Measurements from ENCODE around the gene IFT81. TPM values are rescaled to one million over a fixed set of nuclear protein-coding genes. Genes with fewer than 3 reads are reported as not detected.

Gene IFT81
- total and polyA plus RNA-seq, 11 donors = 4.3 to 9.8 (median 8.5) TPM

GRCh38 chr12:110109837-110110535, 14.2 kb upstream of the IFT81 start:
- TF ChIP-seq, protein P1, sequence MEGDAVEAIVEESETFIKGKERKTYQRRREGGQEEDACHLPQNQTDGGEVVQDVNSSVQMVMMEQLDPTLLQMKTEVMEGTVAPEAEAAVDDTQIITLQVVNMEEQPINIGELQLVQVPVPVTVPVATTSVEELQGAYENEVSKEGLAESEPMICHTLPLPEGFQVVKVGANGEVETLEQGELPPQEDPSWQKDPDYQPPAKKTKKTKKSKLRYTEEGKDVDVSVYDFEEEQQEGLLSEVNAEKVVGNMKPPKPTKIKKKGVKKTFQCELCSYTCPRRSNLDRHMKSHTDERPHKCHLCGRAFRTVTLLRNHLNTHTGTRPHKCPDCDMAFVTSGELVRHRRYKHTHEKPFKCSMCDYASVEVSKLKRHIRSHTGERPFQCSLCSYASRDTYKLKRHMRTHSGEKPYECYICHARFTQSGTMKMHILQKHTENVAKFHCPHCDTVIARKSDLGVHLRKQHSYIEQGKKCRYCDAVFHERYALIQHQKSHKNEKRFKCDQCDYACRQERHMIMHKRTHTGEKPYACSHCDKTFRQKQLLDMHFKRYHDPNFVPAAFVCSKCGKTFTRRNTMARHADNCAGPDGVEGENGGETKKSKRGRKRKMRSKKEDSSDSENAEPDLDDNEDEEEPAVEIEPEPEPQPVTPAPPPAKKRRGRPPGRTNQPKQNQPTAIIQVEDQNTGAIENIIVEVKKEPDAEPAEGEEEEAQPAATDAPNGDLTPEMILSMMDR (IDR thresholded peaks at IDR 0.05) = no peak
- TF ChIP-seq POLR2A (IDR thresholded peaks at IDR 0.05) = no peak
- ATAC-seq (no peak), DNase-seq (no peak)
- Histone ChIP-seq H3K27ac (peak overlapping the region; percentile 71 to 91 (median 80)), H3K4me3 (no peak overlapping the region), H3K36me3 (no peaks in the 10 kb centered on the region), H3K27me3 (no peaks in the 10 kb centered on the region), H3K9me3 (no peaks in the 10 kb centered on the region), H3K4me1 (peaks cover 0 to 39% (median 24%) of the 10 kb centered on the region in 12 donors)
- intact Hi-C loops (cut with DNase I) = loop anchor here in 6 of 10 donors (5.0 to 10.0 kb wide), 7 partner anchors 65 to 215 kb away; partner anchors contain the start of gene ATP2A2 (in 5 of the 6)
- WGBS, 4 donors = 63 to 70% (median 64%) methylated on average over 2 of the region's 2 CpGs

GRCh38 chr12:110111476-110112334, 12.5 kb upstream of the IFT81 start:
- Histone ChIP-seq H3K27ac (peak overlapping the region in 9 of 12 donors; percentile 18 to 90 (median 77)), H3K36me3 (no peaks in the 10 kb centered on the region), H3K27me3 (no peaks in the 10 kb centered on the region), H3K9me3 (no peaks in the 10 kb centered on the region), H3K4me1 (peaks cover 0 to 39% (median 24%) of the 10 kb centered on the region in 12 donors), H3K4me3 (no peak overlapping the region)
- TF ChIP-seq POLR2A (IDR thresholded peaks at IDR 0.05) = no peak
- TF ChIP-seq, protein P1 (IDR thresholded peaks at IDR 0.05) = no peak
- intact Hi-C loops (cut with DNase I) = no loop called here
- ATAC-seq = no peak
- WGBS, 4 donors = 68 to 82% (median 73%) methylated on average over 4 of the region's 4 CpGs
- DNase-seq = no peak

- H3K27ac ChIP-seq = peak overlapping the region in 1 of 12 donors; percentile 77
- H3K36me3 ChIP-seq = no peaks in the 10 kb centered on the region
- ATAC-seq (no peak), DNase-seq (no peak)
- intact Hi-C loops (cut with DNase I) = no loop called here
- H3K4me1 ChIP-seq = peaks cover 0 to 40% (median 22%) of the 10 kb centered on the region in 12 donors
- no peaks in the 10 kb centered on the region for H3K27me3 ChIP-seq
- WGBS, 4 donors = 91 to 94% (median 93%) methylated on average over 6 of the region's 6 CpGs
- no peaks in the 10 kb centered on the region for H3K9me3 ChIP-seq
- no peak for TF ChIP-seq POLR2A (IDR thresholded peaks at IDR 0.05)
- TF ChIP-seq, protein P1 (IDR thresholded peaks at IDR 0.05) = no peak
- no peak overlapping the region for H3K4me3 ChIP-seq
Observed at GRCh38 chr12:110112335-110112660, 11.9 kb upstream of the IFT81 start.

GRCh38 chr12:110114528-110114937, 9.6 kb upstream of the IFT81 start:
- TF ChIP-seq, protein P1 (IDR thresholded peaks at IDR 0.05) = no peak
- TF ChIP-seq POLR2A (IDR thresholded peaks at IDR 0.05) = no peak
- intact Hi-C loops (cut with DNase I) = no loop called here
- H3K4me3 ChIP-seq = no peak overlapping the region
- 65 to 72% (median 71%) methylated on average over 4 of the region's 4 CpGs for WGBS, 4 donors
- H3K4me1 ChIP-seq = peaks cover 0 to 30% (median 10%) of the 10 kb centered on the region in 12 donors
- H3K27ac ChIP-seq = peak overlapping the region in 8 of 12 donors; percentile 2 to 64 (median 46)
- no peaks in the 10 kb centered on the region for H3K9me3 ChIP-seq
- no peaks in the 10 kb centered on the region for H3K27me3 ChIP-seq
- DNase-seq (no peak), ATAC-seq (no peak)
- no peaks in the 10 kb centered on the region for H3K36me3 ChIP-seq
